Glutamatergic neuron (in vitro differentiated cells): ENCODE data around the gene KLF16. TPM values are rescaled to one million over a fixed set of nuclear protein-coding genes. Genes with fewer than 3 reads are reported as not detected.

Experiments used
- DNase-seq: peaks from one replicate; pipeline ENCODE4 v3.0.0; 2022
- H3K27ac Mint-ChIP-seq: one replicate; pipeline ENCODE4 v1.8.0; 2020; ENCODE audit warnings: mild to moderate bottlenecking, mixed read lengths, inconsistent platforms; ENCODE audit not compliant: unreplicated experiment
- H3K27me3 Mint-ChIP-seq: one replicate; pipeline ENCODE4 v1.8.0; 2020; ENCODE audit warnings: mild to moderate bottlenecking, moderate library complexity, mixed read lengths, inconsistent platforms; ENCODE audit not compliant: unreplicated experiment
- H3K36me3 Mint-ChIP-seq: one replicate; pipeline ENCODE4 v1.8.0; 2020; ENCODE audit warnings: mild to moderate bottlenecking, mixed read lengths, inconsistent platforms; ENCODE audit not compliant: unreplicated experiment
- H3K4me1 Mint-ChIP-seq: one replicate; pipeline ENCODE4 v1.8.0; 2020; ENCODE audit warnings: mild to moderate bottlenecking, low read depth, mixed read lengths, inconsistent platforms; ENCODE audit not compliant: unreplicated experiment
- H3K4me3 Mint-ChIP-seq: one replicate; pipeline ENCODE4 v1.8.0; 2020; ENCODE audit warnings: mild to moderate bottlenecking, mixed read lengths, inconsistent platforms; ENCODE audit not compliant: unreplicated experiment
- H3K9me3 Mint-ChIP-seq: one replicate; pipeline ENCODE4 v1.8.0; 2020; ENCODE audit warnings: mild to moderate bottlenecking, moderate library complexity, mixed read lengths, inconsistent platforms; ENCODE audit not compliant: unreplicated experiment
- CTCF ChIP-seq: fragments of 200-600 bp; sonication (generic); IDR thresholded peaks from one replicate; pipeline ENCODE4 v1.5.0; 2021; ENCODE audit not compliant: partially characterized antibody, unreplicated experiment
- total RNA-seq: library from RNA; stranded (reverse); fragmentation: NEBNext Ultra II Directional; extraction: Animal tissue kit (Norgen Biotek cat#: 25700); gene quantifications from one replicate; pipeline ENCODE4 v1.2.1, GENCODE V29; 2021; ENCODE audit not compliant: unreplicated experiment

Gene KLF16
- total RNA-seq, 1 donor from 2014 or later = 30.6 TPM

GRCh38 chr19:1815605-1816529 is 47.5 kb downstream of the KLF16 start:
- no peak for TF ChIP-seq CTCF
- peaks cover 5% of the 10 kb centered on the region for H3K4me1 Mint-ChIP-seq
- no peak overlapping the region for H3K4me3 Mint-ChIP-seq
- peak; percentile 28 for DNase-seq
- H3K27me3 Mint-ChIP-seq = peaks cover 10% of the 10 kb centered on the region
- H3K9me3 Mint-ChIP-seq = peaks cover 8% of the 10 kb centered on the region
- no peak overlapping the region for H3K27ac Mint-ChIP-seq
- no peaks in the 10 kb centered on the region for H3K36me3 Mint-ChIP-seq

DNA sequence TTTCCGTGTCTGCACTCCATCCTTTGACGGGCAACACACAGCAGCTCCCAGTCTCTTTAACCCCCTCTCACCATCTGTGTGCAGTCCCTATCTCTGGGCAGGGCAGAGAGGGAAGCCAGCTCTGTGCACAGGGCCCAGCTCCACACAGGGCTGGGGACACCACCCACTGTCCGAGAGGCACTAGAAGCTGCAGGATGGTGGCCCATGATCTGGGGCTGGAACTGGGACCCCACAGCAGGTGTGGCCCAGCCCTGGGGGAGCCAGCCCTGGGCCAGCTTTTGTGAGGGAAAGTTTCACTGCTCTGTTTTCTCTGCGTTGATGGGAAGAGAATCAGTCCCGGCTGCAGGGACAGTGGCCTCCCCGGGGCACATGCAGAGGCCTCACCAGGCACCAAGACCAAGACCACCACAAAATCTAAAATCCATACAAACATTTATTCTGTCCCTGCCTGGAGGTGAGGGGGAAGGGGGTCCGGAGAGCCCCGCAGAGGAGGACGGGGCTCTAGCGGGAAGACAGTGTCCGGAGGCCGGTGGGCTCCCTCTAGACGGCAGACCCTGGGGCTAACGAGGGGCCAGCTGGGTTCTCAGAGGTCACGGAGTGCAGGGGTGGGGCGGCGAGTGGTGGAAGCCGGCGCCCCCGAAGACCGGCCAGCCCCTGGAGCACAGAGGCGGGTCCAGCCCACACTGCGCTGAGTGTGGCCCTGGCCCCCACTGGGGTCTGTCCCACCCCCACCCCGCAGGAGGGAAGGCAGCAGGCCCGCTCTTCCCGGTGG is 48.4 kb downstream of the KLF16 start:
- H3K27ac Mint-ChIP-seq = peak overlapping the region; percentile 19
- H3K4me1 Mint-ChIP-seq = peaks cover 2% of the 10 kb centered on the region
- no peak for TF ChIP-seq CTCF
- H3K9me3 Mint-ChIP-seq = peaks cover 5% of the 10 kb centered on the region
- H3K4me3 Mint-ChIP-seq = no peak overlapping the region
- peak; percentile 24 for DNase-seq
- no peaks in the 10 kb centered on the region for H3K36me3 Mint-ChIP-seq
- peaks cover 7% of the 10 kb centered on the region for H3K27me3 Mint-ChIP-seq

- Mint-ChIP-seq H3K27me3 (peaks cover 7% of the 10 kb centered on the region), H3K4me3 (no peak overlapping the region), H3K27ac (no peak overlapping the region), H3K4me1 (peaks cover 2% of the 10 kb centered on the region), H3K9me3 (peaks cover 5% of the 10 kb centered on the region), H3K36me3 (no peaks in the 10 kb centered on the region)
- DNase-seq = no peak
- TF ChIP-seq CTCF = no peak
These were observed 49.0 kb downstream of the KLF16 start for GRCh38 chr19:1814391-1814790.

- Mint-ChIP-seq H3K9me3 (peaks cover 8% of the 10 kb centered on the region), H3K36me3 (no peaks in the 10 kb centered on the region), H3K27ac (peak overlapping the region; percentile 89), H3K27me3 (peaks cover 11% of the 10 kb centered on the region), H3K4me3 (peak overlapping the region; percentile 93), H3K4me1 (peaks cover 2% of the 10 kb centered on the region)
- TF ChIP-seq CTCF = no peak
- no peak for DNase-seq
These were observed 49.9 kb downstream of the KLF16 start for GRCh38 chr19:1813192-1814182.
